A549 (cell line): Measurements from ENCODE around the gene CTNNA1.

Source experiments
- ELK1 ChIP-seq: fragments of 150-350 bp; IDR thresholded peaks from 2 replicates; pipeline ENCODE4 v1.6.1; 2014; ENCODE audit warnings: low read depth, mild to moderate bottlenecking, low read length
- FOSL2 ChIP-seq, 2 experiments: fragments of 450-650 bp in 1 of 2; fragments of >200 bp in 1 of 2; sonication (Bioruptor Twin) in 1 of 2; formaldehyde crosslinking; IDR thresholded peaks; 2 replicates each; pipeline versions ENCODE4 v1.5.0 to v1.6.1; 2016 to 2020; ENCODE audit warnings: mild to moderate bottlenecking in 1 of 2, moderate library complexity in 1 of 2
- POLR2AphosphoS2 ChIP-seq: conservative IDR thresholded peaks from 2 replicates; pipeline ENCODE4 v1.6.1; 2012; ENCODE audit warnings: low read length, improper control_type of control experiment, inconsistent platforms
- TF ChIP-seq, protein P1 (sequence below): IDR thresholded peaks from 2 replicates; pipeline ENCODE4 v1.6.1; 2012
- TF ChIP-seq, protein P2 (sequence below): fragments of 200-600 bp; sonication (generic); IDR thresholded peaks from 2 replicates; pipeline ENCODE4 v1.6.1; 2016; ENCODE audit warnings: antibody characterized with exemption, mild to moderate bottlenecking, moderate library complexity

- TF ChIP-seq POLR2AphosphoS2 (no peak), FOSL2 (IDR thresholded peaks at IDR 0.05) (no peak), FOSL2 (CRISPR knock-in tag; IDR thresholded peaks at IDR 0.05) (no peak), ELK1 (no peak)
- TF ChIP-seq, protein P1, sequence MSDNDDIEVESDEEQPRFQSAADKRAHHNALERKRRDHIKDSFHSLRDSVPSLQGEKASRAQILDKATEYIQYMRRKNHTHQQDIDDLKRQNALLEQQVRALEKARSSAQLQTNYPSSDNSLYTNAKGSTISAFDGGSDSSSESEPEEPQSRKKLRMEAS: no peak
- TF ChIP-seq, protein P2, sequence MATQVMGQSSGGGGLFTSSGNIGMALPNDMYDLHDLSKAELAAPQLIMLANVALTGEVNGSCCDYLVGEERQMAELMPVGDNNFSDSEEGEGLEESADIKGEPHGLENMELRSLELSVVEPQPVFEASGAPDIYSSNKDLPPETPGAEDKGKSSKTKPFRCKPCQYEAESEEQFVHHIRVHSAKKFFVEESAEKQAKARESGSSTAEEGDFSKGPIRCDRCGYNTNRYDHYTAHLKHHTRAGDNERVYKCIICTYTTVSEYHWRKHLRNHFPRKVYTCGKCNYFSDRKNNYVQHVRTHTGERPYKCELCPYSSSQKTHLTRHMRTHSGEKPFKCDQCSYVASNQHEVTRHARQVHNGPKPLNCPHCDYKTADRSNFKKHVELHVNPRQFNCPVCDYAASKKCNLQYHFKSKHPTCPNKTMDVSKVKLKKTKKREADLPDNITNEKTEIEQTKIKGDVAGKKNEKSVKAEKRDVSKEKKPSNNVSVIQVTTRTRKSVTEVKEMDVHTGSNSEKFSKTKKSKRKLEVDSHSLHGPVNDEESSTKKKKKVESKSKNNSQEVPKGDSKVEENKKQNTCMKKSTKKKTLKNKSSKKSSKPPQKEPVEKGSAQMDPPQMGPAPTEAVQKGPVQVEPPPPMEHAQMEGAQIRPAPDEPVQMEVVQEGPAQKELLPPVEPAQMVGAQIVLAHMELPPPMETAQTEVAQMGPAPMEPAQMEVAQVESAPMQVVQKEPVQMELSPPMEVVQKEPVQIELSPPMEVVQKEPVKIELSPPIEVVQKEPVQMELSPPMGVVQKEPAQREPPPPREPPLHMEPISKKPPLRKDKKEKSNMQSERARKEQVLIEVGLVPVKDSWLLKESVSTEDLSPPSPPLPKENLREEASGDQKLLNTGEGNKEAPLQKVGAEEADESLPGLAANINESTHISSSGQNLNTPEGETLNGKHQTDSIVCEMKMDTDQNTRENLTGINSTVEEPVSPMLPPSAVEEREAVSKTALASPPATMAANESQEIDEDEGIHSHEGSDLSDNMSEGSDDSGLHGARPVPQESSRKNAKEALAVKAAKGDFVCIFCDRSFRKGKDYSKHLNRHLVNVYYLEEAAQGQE: no peak
Observed at GRCh38 chr5:138829341-138829740, 76.1 kb downstream of the CTNNA1 start.
